SK-N-MC (cell line): Measurements from ENCODE around the gene PDE1C.

Experiments
- EZH2 ChIP-seq: fragments of 200-600 bp; sonication (generic); IDR thresholded peaks from one replicate; pipeline ENCODE4 v1.6.1; 2017; ENCODE audit warnings: antibody characterized with exemption
- POLR2AphosphoS5 ChIP-seq: IDR thresholded peaks from 2 replicates; pipeline ENCODE4 v1.6.1; 2012; ENCODE audit warnings: mild to moderate bottlenecking, low read depth, low read length, borderline replicate concordance

GRCh38 chr7:32108651-32109050 lies 38.4 kb upstream of the PDE1C start:
- TF ChIP-seq EZH2 (no peak), POLR2AphosphoS5 (no peak)
